Measurements from ENCODE around the gene RTN4IP1.

The RTN4IP1 gene

GRCh38 chr6:106535012-106535411 is 94.3 kb downstream of the RTN4IP1 start:
- no peaks in the 10 kb centered on the region for H3K9me3 ChIP-seq
- no peaks in the 10 kb centered on the region for H3K4me1 ChIP-seq
- DNase-seq = no peak
- H3K36me3 ChIP-seq = no peaks in the 10 kb centered on the region
- H3K4me3 ChIP-seq (ENCODE audit: low read depth, low read length) = no peak overlapping the region
- peaks cover 58% of the 10 kb centered on the region for H3K27me3 ChIP-seq
- no peak for TF ChIP-seq CTCF (IDR thresholded peaks at IDR 0.05; ENCODE audit: low read depth, low read length)

GRCh38 chr6:106534564-106534982 is 94.7 kb downstream of the RTN4IP1 start:
- no peak overlapping the region for H3K4me3 ChIP-seq (ENCODE audit: low read depth, low read length)
- H3K4me1 ChIP-seq = no peaks in the 10 kb centered on the region
- no peaks in the 10 kb centered on the region for H3K36me3 ChIP-seq
- H3K27me3 ChIP-seq = peaks cover 62% of the 10 kb centered on the region
- no peaks in the 10 kb centered on the region for H3K9me3 ChIP-seq
- DNase-seq = no peak
- TF ChIP-seq CTCF (IDR thresholded peaks at IDR 0.05; ENCODE audit: low read depth, low read length) = no peak

GRCh38 chr6:106534004-106534403 is 95.3 kb downstream of the RTN4IP1 start:
- H3K27me3 ChIP-seq = peaks cover 64% of the 10 kb centered on the region
- H3K9me3 ChIP-seq = no peaks in the 10 kb centered on the region
- DNase-seq = no peak
- no peaks in the 10 kb centered on the region for H3K36me3 ChIP-seq
- H3K4me1 ChIP-seq = no peaks in the 10 kb centered on the region
- TF ChIP-seq CTCF (IDR thresholded peaks at IDR 0.05; ENCODE audit: low read depth, low read length) = no peak
- no peak overlapping the region for H3K4me3 ChIP-seq (ENCODE audit: low read depth, low read length)

- H3K4me1 ChIP-seq = no peaks in the 10 kb centered on the region
- peaks cover 60% of the 10 kb centered on the region for H3K27me3 ChIP-seq
- H3K4me3 ChIP-seq (ENCODE audit: low read depth, low read length) = no peak overlapping the region
- H3K9me3 ChIP-seq = no peaks in the 10 kb centered on the region
- TF ChIP-seq CTCF (IDR thresholded peaks at IDR 0.05; ENCODE audit: low read depth, low read length) = no peak
- DNase-seq = no peak
- H3K36me3 ChIP-seq = no peaks in the 10 kb centered on the region
These were observed 96.2 kb downstream of the RTN4IP1 start for GRCh38 chr6:106533054-106533453.

- H3K4me1 ChIP-seq = no peaks in the 10 kb centered on the region
- no peak overlapping the region for H3K4me3 ChIP-seq (ENCODE audit: low read depth, low read length)
These were observed 98.8 kb downstream of the RTN4IP1 start for GRCh38 chr6:106530502-106530901.

GRCh38 chr6:106530026-106530425 is 99.3 kb downstream of the RTN4IP1 start:
- Histone ChIP-seq H3K4me3 (ENCODE audit: low read depth, low read length) (no peak overlapping the region), H3K36me3 (no peaks in the 10 kb centered on the region), H3K27me3 (peaks cover 46% of the 10 kb centered on the region), H3K9me3 (no peaks in the 10 kb centered on the region), H3K4me1 (no peaks in the 10 kb centered on the region)
- TF ChIP-seq CTCF (IDR thresholded peaks at IDR 0.05; ENCODE audit: low read depth, low read length) = no peak
- no peak for DNase-seq

More at GRCh38 chr6:106530502-106530901, 98.8 kb downstream of the RTN4IP1 start:
- no peak for DNase-seq
- no peak for TF ChIP-seq CTCF (IDR thresholded peaks at IDR 0.05; ENCODE audit: low read depth, low read length)
- Histone ChIP-seq H3K36me3 (no peaks in the 10 kb centered on the region), H3K9me3 (no peaks in the 10 kb centered on the region), H3K27me3 (peaks cover 46% of the 10 kb centered on the region)

Measured in BE2C (cell line).